ENCODE results near the gene F10.

DNA sequence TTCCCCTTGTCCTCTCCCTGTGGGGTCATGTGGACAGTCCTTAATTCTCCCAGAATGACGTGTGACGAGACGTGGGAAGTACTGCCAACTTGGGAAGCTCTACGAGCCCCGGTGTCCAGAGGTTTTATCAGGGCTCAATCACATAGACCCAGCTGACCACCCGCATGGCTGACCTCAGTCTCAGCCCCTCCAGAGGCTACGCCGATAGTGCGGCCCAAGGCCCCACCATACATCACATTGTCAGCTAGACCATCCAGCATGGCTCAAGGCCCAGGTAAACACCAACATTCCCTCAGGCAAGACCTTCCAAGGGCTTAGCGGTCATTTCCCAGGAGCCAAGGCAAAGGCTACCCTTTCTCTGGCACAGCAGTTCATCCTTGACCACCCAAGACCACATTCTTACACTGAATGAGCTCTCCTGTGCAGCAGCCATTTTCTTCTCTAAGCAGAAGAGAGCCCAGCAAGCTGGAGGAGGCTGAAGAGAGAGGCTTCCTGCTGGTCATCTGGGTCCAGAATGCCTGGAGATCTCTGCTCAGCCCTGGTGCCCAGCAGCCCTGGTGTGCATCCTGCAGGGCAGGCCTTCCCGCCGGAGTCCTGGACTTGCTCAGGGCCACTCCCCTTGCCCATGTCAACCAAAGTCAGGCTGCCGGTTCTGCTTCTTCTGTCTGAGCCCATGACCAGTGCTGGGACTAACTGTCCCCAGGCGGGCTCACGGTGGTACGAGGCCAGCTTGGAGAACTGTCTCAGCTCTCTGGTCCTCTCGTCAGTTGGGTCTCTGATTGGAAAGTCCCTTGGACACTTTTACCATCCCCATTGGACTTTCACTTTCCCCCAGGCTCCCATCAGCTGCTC, 7.9 kb upstream of the F10 start:
- TF ChIP-seq SUZ12 (IDR thresholded peaks at IDR 0.05; ENCODE audit: extremely low read depth, insufficient read depth, insufficient read length) (no peak), YY1 (IDR thresholded peaks at IDR 0.05; ENCODE audit: insufficient read depth, insufficient read length) (no peak), ZNF274 (IDR thresholded peaks at IDR 0.05; ENCODE audit: low read depth, low read length) (no peak)

Measured in NT2/D1 (cell line).